Trophoblast cell (in vitro differentiated cells and primary cell): ENCODE measurements around the gene MEGF6.
A peak's percentile ranks its signal among the peaks of the same experiment; 100 is the strongest.

Experiments
- DNase-seq, 2 donors: peaks; one replicate each; pipeline ENCODE4 v3.0.0-alpha.2; 2016
- H2AFZ ChIP-seq: 2 replicates; pipeline ENCODE4 v1.6.1; 2013; ENCODE audit warnings: low read length, moderate library complexity, mild to moderate bottlenecking; ENCODE audit not compliant: insufficient read depth, poor library complexity
- H2AK5ac ChIP-seq: 2 replicates; pipeline ENCODE4 v1.6.1; 2013; ENCODE audit warnings: mild to moderate bottlenecking, low read length
- H2BK120ac ChIP-seq: 2 replicates; pipeline ENCODE4 v1.6.1; 2013; ENCODE audit warnings: low read length, mild to moderate bottlenecking, moderate library complexity; ENCODE audit not compliant: insufficient read depth, poor library complexity
- H2BK12ac ChIP-seq: 2 replicates; pipeline ENCODE4 v1.6.1; 2013; ENCODE audit warnings: mild to moderate bottlenecking, low read length, moderate library complexity
- H2BK5ac ChIP-seq: 2 replicates; pipeline ENCODE4 v1.6.1; 2013; ENCODE audit warnings: low read length, low read depth, moderate library complexity, mild to moderate bottlenecking; ENCODE audit not compliant: poor library complexity
- H3K14ac ChIP-seq: 2 replicates; pipeline ENCODE4 v1.6.1; 2013; ENCODE audit warnings: mild to moderate bottlenecking, low read length
- H3K18ac ChIP-seq: 2 replicates; pipeline ENCODE4 v1.6.1; 2013; ENCODE audit warnings: mild to moderate bottlenecking, low read length
- H3K23ac ChIP-seq: 2 replicates; pipeline ENCODE4 v1.6.1; 2013; ENCODE audit warnings: low read length
- H3K27ac ChIP-seq: 2 replicates; pipeline ENCODE4 v1.5.1; 2013; ENCODE audit warnings: low read depth, mild to moderate bottlenecking, inconsistent platforms, low read length, moderate library complexity
- H3K27me3 ChIP-seq: 2 replicates; pipeline ENCODE4 v1.6.1; 2013; ENCODE audit warnings: inconsistent platforms, mild to moderate bottlenecking, low read length, moderate library complexity; ENCODE audit not compliant: insufficient read depth
- H3K36me3 ChIP-seq, 2 experiments: 1 replicate in 1 of 2; 2 replicates in 1 of 2; pipeline ENCODE4 v1.6.1; 2013; ENCODE audit warnings: low read length in 2 of 2, mild to moderate bottlenecking in 2 of 2, moderate library complexity in 1 of 2; ENCODE audit not compliant: insufficient read depth in 2 of 2, control insufficient read depth in 1 of 2
- H3K4ac ChIP-seq: 2 replicates; pipeline ENCODE4 v1.6.1; 2013; ENCODE audit warnings: low read depth, mild to moderate bottlenecking, low read length, moderate library complexity
- H3K4me1 ChIP-seq, 2 experiments: 1 replicate in 1 of 2; 2 replicates in 1 of 2; pipeline ENCODE4 v1.6.1; 2013; ENCODE audit warnings: low read length in 2 of 2, mild to moderate bottlenecking in 2 of 2, moderate library complexity in 1 of 2; ENCODE audit not compliant: insufficient read depth in 2 of 2, control insufficient read depth in 1 of 2
- H3K4me2 ChIP-seq: 2 replicates; pipeline ENCODE4 v1.6.1; 2013; ENCODE audit warnings: inconsistent platforms, mild to moderate bottlenecking, low read length, moderate library complexity
- H3K4me3 ChIP-seq: 2 replicates; pipeline ENCODE4 v1.5.1; 2013; ENCODE audit warnings: mild to moderate bottlenecking, low read depth, low read length, inconsistent platforms
- H3K79me1 ChIP-seq: one replicate; pipeline ENCODE4 v1.6.1; 2013; ENCODE audit warnings: low read length
- H3K79me2 ChIP-seq: 2 replicates; pipeline ENCODE4 v1.6.1; 2013; ENCODE audit warnings: low read length, mild to moderate bottlenecking; ENCODE audit not compliant: control insufficient read depth, insufficient read depth, poor library complexity
- H3K9ac ChIP-seq: 2 replicates; pipeline ENCODE4 v1.6.1; 2013; ENCODE audit warnings: mild to moderate bottlenecking, low read length
- H3K9me3 ChIP-seq: 2 replicates; pipeline ENCODE4 v1.6.1; 2013; ENCODE audit warnings: low read depth, mild to moderate bottlenecking, control low read depth, inconsistent platforms, low read length; ENCODE audit not compliant: insufficient read depth
- H4K12ac ChIP-seq: 2 replicates; pipeline ENCODE4 v1.6.1; 2013; ENCODE audit warnings: low read depth, mild to moderate bottlenecking, low read length, moderate library complexity
- H4K8ac ChIP-seq: 2 replicates; pipeline ENCODE4 v1.6.1; 2013; ENCODE audit warnings: low read depth, mild to moderate bottlenecking, low read length, moderate library complexity
- H4K91ac ChIP-seq: one replicate; pipeline ENCODE4 v1.6.1; 2013; ENCODE audit warnings: low read depth, mild to moderate bottlenecking, low read length, moderate library complexity
- WGBS: extraction: QIAGEN DNeasy Blood & Tissue Kit; methylation state at CpG from one replicate; pipeline ENCODE4 v1.1.7; 2013; ENCODE audit warnings: missing lambda C conversion rate; ENCODE audit not compliant: insufficient read length, insufficient coverage; ENCODE audit errors: extremely low coverage; 5-methylcytosine and 5-hydroxymethylcytosine counted together

MEGF6 gene

GRCh38 chr1:3518256-3518655 is 93.1 kb downstream of the MEGF6 start:
- H3K4me1 ChIP-seq: no peaks in the 10 kb centered on the region
- H3K27me3 ChIP-seq: no peaks in the 10 kb centered on the region
- no peak overlapping the region for H3K9ac ChIP-seq
- no peak overlapping the region for H3K14ac ChIP-seq
- no peaks in the 10 kb centered on the region for H3K36me3 ChIP-seq
- no peaks in the 10 kb centered on the region for H3K79me1 ChIP-seq
- H3K9me3 ChIP-seq: no peaks in the 10 kb centered on the region
- H2BK120ac ChIP-seq: no peak overlapping the region
- H2AFZ ChIP-seq: no peak overlapping the region
- H3K4ac ChIP-seq: no peak overlapping the region
- H2AK5ac ChIP-seq: no peak overlapping the region
- H3K4me3 ChIP-seq: no peak overlapping the region
- H2BK12ac ChIP-seq: no peak overlapping the region
- H2BK5ac ChIP-seq: no peak overlapping the region
- no CpG with 5 or more reads among the region's 12 CpGs for WGBS
- no peak overlapping the region for H3K23ac ChIP-seq
- no peak overlapping the region for H4K91ac ChIP-seq
- H3K4me2 ChIP-seq: no peak overlapping the region
- H3K79me2 ChIP-seq: no peaks in the 10 kb centered on the region
- peak in 1 of 2 donors; percentile 52 for DNase-seq
- H4K8ac ChIP-seq: no peak overlapping the region
- no peak overlapping the region for H4K12ac ChIP-seq
- H3K18ac ChIP-seq: no peak overlapping the region
- no peak overlapping the region for H3K27ac ChIP-seq

GRCh38 chr1:3516911-3517675 is 94.2 kb downstream of the MEGF6 start:
- Histone ChIP-seq H3K9me3 (no peaks in the 10 kb centered on the region), H4K91ac (no peak overlapping the region), H3K79me2 (no peaks in the 10 kb centered on the region), H3K4ac (no peak overlapping the region), H3K4me1 (no peaks in the 10 kb centered on the region), H3K4me3 (no peak overlapping the region), H3K79me1 (no peaks in the 10 kb centered on the region), H4K8ac (no peak overlapping the region), H3K27me3 (no peaks in the 10 kb centered on the region), H2BK5ac (no peak overlapping the region), H4K12ac (no peak overlapping the region), H3K27ac (no peak overlapping the region), H3K18ac (no peak overlapping the region), H2AFZ (no peak overlapping the region), H3K14ac (no peak overlapping the region), H3K36me3 (peaks cover 0 to 4% of the 10 kb centered on the region in 2 experiments), H2AK5ac (no peak overlapping the region), H3K9ac (no peak overlapping the region), H2BK120ac (no peak overlapping the region), H3K4me2 (no peak overlapping the region), H2BK12ac (no peak overlapping the region), H3K23ac (no peak overlapping the region)
- no peak for DNase-seq
- no CpG with 5 or more reads among the region's 27 CpGs for WGBS

- H2BK120ac ChIP-seq: no peak overlapping the region
- no peak overlapping the region for H4K12ac ChIP-seq
- no peak overlapping the region for H3K14ac ChIP-seq
- no peaks in the 10 kb centered on the region for H3K9me3 ChIP-seq
- no peak overlapping the region for H3K4ac ChIP-seq
- H2AK5ac ChIP-seq: no peak overlapping the region
- H2BK12ac ChIP-seq: no peak overlapping the region
- H3K79me2 ChIP-seq: no peaks in the 10 kb centered on the region
- H3K18ac ChIP-seq: no peak overlapping the region
- H2AFZ ChIP-seq: no peak overlapping the region
- H3K36me3 ChIP-seq: peaks cover 0 to 4% of the 10 kb centered on the region in 2 experiments
- DNase-seq: no peak
- no peak overlapping the region for H3K4me2 ChIP-seq
- H3K27me3 ChIP-seq: no peaks in the 10 kb centered on the region
- no peak overlapping the region for H4K91ac ChIP-seq
- no peak overlapping the region for H3K4me3 ChIP-seq
- H3K4me1 ChIP-seq: no peaks in the 10 kb centered on the region
- no peak overlapping the region for H3K23ac ChIP-seq
- no CpG with 5 or more reads among the region's 15 CpGs for WGBS
- no peak overlapping the region for H2BK5ac ChIP-seq
- no peaks in the 10 kb centered on the region for H3K79me1 ChIP-seq
- no peak overlapping the region for H3K27ac ChIP-seq
- no peak overlapping the region for H4K8ac ChIP-seq
- no peak overlapping the region for H3K9ac ChIP-seq
Observed at GRCh38 chr1:3516481-3516869, 94.8 kb downstream of the MEGF6 start.

GRCh38 chr1:3515774-3516480 is 95.4 kb downstream of the MEGF6 start:
- H2BK12ac ChIP-seq: no peak overlapping the region
- no peak overlapping the region for H3K9ac ChIP-seq
- no CpG with 5 or more reads among the region's 19 CpGs for WGBS
- no peaks in the 10 kb centered on the region for H3K79me1 ChIP-seq
- H3K18ac ChIP-seq: no peak overlapping the region
- no peak overlapping the region for H4K8ac ChIP-seq
- H3K14ac ChIP-seq: no peak overlapping the region
- no peak overlapping the region for H4K91ac ChIP-seq
- DNase-seq: no peak
- no peak overlapping the region for H3K4ac ChIP-seq
- no peak overlapping the region for H3K23ac ChIP-seq
- H3K27me3 ChIP-seq: no peaks in the 10 kb centered on the region
- no peaks in the 10 kb centered on the region for H3K4me1 ChIP-seq
- H3K4me2 ChIP-seq: no peak overlapping the region
- no peak overlapping the region for H3K4me3 ChIP-seq
- H4K12ac ChIP-seq: no peak overlapping the region
- H3K27ac ChIP-seq: no peak overlapping the region
- H2BK120ac ChIP-seq: no peak overlapping the region
- peaks cover 0 to 4% of the 10 kb centered on the region in 2 experiments for H3K36me3 ChIP-seq
- no peaks in the 10 kb centered on the region for H3K9me3 ChIP-seq
- H2BK5ac ChIP-seq: no peak overlapping the region
- H2AK5ac ChIP-seq: no peak overlapping the region
- no peak overlapping the region for H2AFZ ChIP-seq
- H3K79me2 ChIP-seq: no peaks in the 10 kb centered on the region
